Stimulated activated naive CD4-positive, alpha-beta T cell treated with Interleukin-2 at 50 U/mL for 16 hours (primary cell): Measurements from ENCODE around the gene ITIH1.
"Not testable (repeated sequence)": the region's sequence is repeated elsewhere in the genome, so short reads cannot be mapped to it uniquely, and the experiment has no call there.

Experiments
- DNase-seq: peaks from one replicate; lab custom pipeline; 2025; lab: John Stamatoyannopoulos, UW

The ITIH1 gene

GRCh38 chr3:52774066-52774713 is 3.2 kb upstream of the ITIH1 start:
- no peak for DNase-seq

GRCh38 chr3:52774901-52775864 is 2.2 kb upstream of the ITIH1 start:
- DNase-seq: no peak

- no peak for DNase-seq
Observed at GRCh38 chr3:52775877-52776276, 1.5 kb upstream of the ITIH1 start.

GRCh38 chr3:52776486-52776885 is 913 bp upstream of the ITIH1 start:
- DNase-seq: not testable (repeated sequence)

GRCh38 chr3:52777959-52778805 is 783 bp downstream of the ITIH1 start:
- no peak for DNase-seq

GRCh38 chr3:52779011-52779836 is 1.8 kb downstream of the ITIH1 start:
- no peak for DNase-seq

GRCh38 chr3:52779837-52780585 is 2.6 kb downstream of the ITIH1 start:
- no peak for DNase-seq

GRCh38 chr3:52781741-52782140 is 4.3 kb downstream of the ITIH1 start:
- no peak for DNase-seq

GRCh38 chr3:52782412-52783210 is 5.2 kb downstream of the ITIH1 start:
- no peak for DNase-seq

- DNase-seq: no peak
Observed at GRCh38 chr3:52783211-52783555, 5.8 kb downstream of the ITIH1 start.

- no peak for DNase-seq
Observed at GRCh38 chr3:52784021-52784621, 6.7 kb downstream of the ITIH1 start.

GRCh38 chr3:52784931-52785590 is 7.7 kb downstream of the ITIH1 start:
- no peak for DNase-seq

GRCh38 chr3:52786330-52787215 is 9.2 kb downstream of the ITIH1 start:
- DNase-seq: no peak

GRCh38 chr3:52787246-52787645 is 9.8 kb downstream of the ITIH1 start:
- no peak for DNase-seq

- DNase-seq: no peak
Observed at GRCh38 chr3:52787672-52788625, 10.6 kb downstream of the ITIH1 start.

GRCh38 chr3:52788890-52789745 is 11.7 kb downstream of the ITIH1 start:
- no peak for DNase-seq
